Activated naive CD8-positive, alpha-beta T cell (primary cell): ENCODE data around the gene TBXAS1.
"Not testable (repeated sequence)": the region's sequence is repeated elsewhere in the genome, so short reads cannot be mapped to it uniquely, and the experiment has no call there.

Source experiments
- H3K27ac Mint-ChIP-seq: one replicate; pipeline ENCODE4 v1.8.0; 2021; ENCODE audit warnings: mixed read lengths
- H3K27me3 Mint-ChIP-seq: one replicate; pipeline ENCODE4 v1.8.0; 2021; ENCODE audit warnings: mixed read lengths
- H3K36me3 Mint-ChIP-seq: one replicate; pipeline ENCODE4 v1.8.0; 2021; ENCODE audit warnings: mixed read lengths
- H3K4me1 Mint-ChIP-seq: one replicate; pipeline ENCODE4 v1.8.0; 2021; ENCODE audit warnings: low read depth, mixed read lengths
- H3K4me3 Mint-ChIP-seq: one replicate; pipeline ENCODE4 v1.8.0; 2021; ENCODE audit warnings: mild to moderate bottlenecking, mixed read lengths
- H3K9me3 Mint-ChIP-seq: one replicate; pipeline ENCODE4 v1.8.0; 2021; ENCODE audit warnings: low read depth, mixed read lengths

The TBXAS1 gene

DNA sequence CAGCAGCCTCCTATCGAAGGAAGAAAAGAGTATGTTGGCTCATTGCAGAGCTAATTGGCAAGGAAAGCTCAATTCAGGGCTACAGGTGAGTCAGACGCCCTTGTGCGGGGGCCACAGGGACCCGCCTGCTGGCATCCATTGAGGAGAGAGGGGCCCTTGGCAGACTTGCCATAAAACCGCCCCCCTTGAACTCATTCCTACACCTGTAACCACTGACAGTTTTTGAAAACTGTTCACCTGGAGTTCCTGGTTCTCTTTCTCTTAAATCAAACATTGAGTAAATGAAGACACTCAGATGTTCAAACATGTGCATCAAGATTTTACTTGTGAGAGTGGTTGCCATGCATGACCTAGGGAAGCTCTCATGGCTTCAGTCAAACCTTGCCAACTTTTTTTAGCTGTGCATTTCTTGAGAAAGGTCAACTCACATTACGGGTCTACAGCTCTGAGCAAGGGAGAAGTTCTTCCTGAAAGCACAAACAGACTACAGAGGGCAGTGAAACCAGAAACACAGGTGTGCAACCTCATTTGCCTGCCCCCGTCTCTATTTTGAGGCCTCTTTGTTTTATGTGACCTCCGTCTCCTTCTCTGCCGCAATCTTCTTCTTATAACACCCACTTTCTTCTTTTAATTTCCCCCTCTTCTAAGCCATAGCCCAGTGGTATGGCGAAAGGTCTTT, 87.8 kb downstream of the TBXAS1 start:
- peak overlapping the region; percentile 69 for H3K27ac Mint-ChIP-seq
- H3K36me3 Mint-ChIP-seq: no peaks in the 10 kb centered on the region
- H3K9me3 Mint-ChIP-seq: no peaks in the 10 kb centered on the region
- H3K4me3 Mint-ChIP-seq: peak overlapping the region; percentile 5
- H3K27me3 Mint-ChIP-seq: no peaks in the 10 kb centered on the region
- peaks cover 19% of the 10 kb centered on the region for H3K4me1 Mint-ChIP-seq

GRCh38 chr7:139917851-139918250, 88.8 kb downstream of the TBXAS1 start:
- no peaks in the 10 kb centered on the region for H3K27me3 Mint-ChIP-seq
- peaks cover 19% of the 10 kb centered on the region for H3K4me1 Mint-ChIP-seq
- H3K9me3 Mint-ChIP-seq: no peaks in the 10 kb centered on the region
- no peaks in the 10 kb centered on the region for H3K36me3 Mint-ChIP-seq
- no peak overlapping the region for H3K27ac Mint-ChIP-seq
- no peak overlapping the region for H3K4me3 Mint-ChIP-seq

DNA sequence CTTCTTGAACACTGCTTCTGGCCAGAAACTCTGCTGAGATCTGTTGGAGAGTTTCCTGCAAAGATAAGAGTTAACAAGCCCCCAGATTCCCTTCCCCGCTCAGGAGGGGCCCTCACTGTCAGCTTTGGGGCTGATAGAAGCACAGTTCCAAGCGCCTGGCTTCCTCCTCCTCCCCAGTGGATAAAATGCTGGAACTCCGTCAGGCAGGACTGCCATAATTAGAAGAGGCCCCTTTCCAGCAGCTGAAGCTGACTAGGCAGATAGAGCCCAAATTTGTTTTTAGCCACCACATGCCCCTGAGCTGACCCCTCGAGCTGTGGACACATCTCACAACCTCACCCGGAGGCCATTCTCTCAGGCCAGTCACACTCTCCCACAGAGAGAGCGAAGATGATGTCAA, 89.4 kb downstream of the TBXAS1 start:
- Mint-ChIP-seq H3K9me3 (no peaks in the 10 kb centered on the region), H3K4me3 (no peak overlapping the region), H3K36me3 (no peaks in the 10 kb centered on the region), H3K4me1 (peaks cover 19% of the 10 kb centered on the region), H3K27ac (no peak overlapping the region), H3K27me3 (no peaks in the 10 kb centered on the region)

DNA sequence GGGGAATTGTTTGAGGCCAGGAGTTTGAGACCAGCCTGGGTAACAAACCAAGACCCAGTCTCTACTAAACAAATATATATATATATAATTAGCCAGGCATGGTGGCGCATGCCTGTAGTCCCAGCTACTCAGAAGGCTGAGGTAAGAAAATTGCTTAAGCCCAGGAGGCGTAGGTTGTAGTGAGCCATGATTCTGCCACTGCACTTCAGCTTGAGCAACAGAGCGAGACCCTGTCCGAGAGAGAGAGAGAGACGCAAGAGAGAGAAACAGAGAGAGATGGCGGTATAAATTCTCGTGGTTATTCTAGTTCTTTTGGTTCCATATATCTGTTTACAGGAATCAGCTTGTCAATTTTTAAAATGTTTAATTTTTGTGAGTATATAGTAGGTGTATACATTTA, 94.0 kb downstream of the TBXAS1 start:
- Mint-ChIP-seq H3K4me1 (no peaks in the 10 kb centered on the region), H3K9me3 (no peaks in the 10 kb centered on the region), H3K27ac (no peak overlapping the region), H3K36me3 (no peaks in the 10 kb centered on the region), H3K27me3 (no peaks in the 10 kb centered on the region), H3K4me3 (no peak overlapping the region)

- H3K4me1 Mint-ChIP-seq: no peaks in the 10 kb centered on the region
- H3K27me3 Mint-ChIP-seq: no peaks in the 10 kb centered on the region
- H3K36me3 Mint-ChIP-seq: no peaks in the 10 kb centered on the region
- no peak overlapping the region for H3K27ac Mint-ChIP-seq
- H3K9me3 Mint-ChIP-seq: no peaks in the 10 kb centered on the region
- H3K4me3 Mint-ChIP-seq: no peak overlapping the region
Observed at GRCh38 chr7:139924461-139924860, 95.4 kb downstream of the TBXAS1 start.

- H3K4me3 Mint-ChIP-seq, H3K4me1 Mint-ChIP-seq, H3K36me3 Mint-ChIP-seq, H3K27me3 Mint-ChIP-seq, H3K27ac Mint-ChIP-seq, H3K9me3 Mint-ChIP-seq: not testable (repeated sequence)
Observed at GRCh38 chr7:139929221-139929620, 100.2 kb downstream of the TBXAS1 start.

GRCh38 chr7:139930286-139930965, 101.4 kb downstream of the TBXAS1 start:
- no peaks in the 10 kb centered on the region for H3K9me3 Mint-ChIP-seq
- H3K4me3 Mint-ChIP-seq: no peak overlapping the region
- peaks cover 5% of the 10 kb centered on the region for H3K4me1 Mint-ChIP-seq
- peaks cover 3% of the 10 kb centered on the region for H3K36me3 Mint-ChIP-seq
- no peak overlapping the region for H3K27ac Mint-ChIP-seq
- peaks cover 3% of the 10 kb centered on the region for H3K27me3 Mint-ChIP-seq

DNA sequence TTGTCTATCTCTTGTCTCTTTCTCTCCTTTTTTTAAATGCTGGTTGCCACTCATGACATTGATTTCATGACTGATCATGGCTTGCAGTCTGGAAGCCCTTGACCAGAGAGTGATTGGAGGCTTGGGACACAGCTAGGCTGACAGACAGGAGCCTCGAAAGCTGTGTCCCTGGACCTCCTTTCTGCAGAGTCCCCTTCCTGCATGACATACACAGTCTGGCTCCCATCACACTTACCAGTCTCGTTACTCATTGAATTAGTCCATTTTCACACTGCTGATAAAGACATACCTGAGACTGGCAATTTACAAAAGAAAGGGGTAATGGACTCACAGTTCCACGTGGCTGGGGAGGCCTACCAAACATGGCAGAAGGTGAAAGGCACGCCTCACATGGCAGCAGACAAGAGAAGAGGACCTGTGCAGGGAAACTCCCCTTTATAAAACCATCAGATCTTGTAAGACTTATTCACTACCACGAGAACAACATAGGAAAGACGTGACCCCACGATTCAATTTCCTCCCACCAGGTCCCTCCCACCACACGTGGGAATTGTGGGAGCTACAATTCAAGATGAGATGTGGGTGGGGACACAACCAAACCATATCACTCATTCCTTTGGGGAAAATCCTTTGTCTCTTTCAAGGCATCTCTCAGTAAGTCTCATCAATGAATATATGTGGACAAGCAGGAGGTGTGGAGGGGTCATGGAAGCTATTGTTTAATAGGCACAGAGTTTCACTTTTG, 102.3 kb downstream of the TBXAS1 start:
- Mint-ChIP-seq H3K4me1 (peaks cover 5% of the 10 kb centered on the region), H3K36me3 (peaks cover 3% of the 10 kb centered on the region), H3K9me3 (no peaks in the 10 kb centered on the region), H3K27me3 (peaks cover 3% of the 10 kb centered on the region), H3K27ac (no peak overlapping the region), H3K4me3 (no peak overlapping the region)

GRCh38 chr7:139932531-139932930, 103.5 kb downstream of the TBXAS1 start:
- peaks cover 5% of the 10 kb centered on the region for H3K4me1 Mint-ChIP-seq
- no peak overlapping the region for H3K27ac Mint-ChIP-seq
- peaks cover 3% of the 10 kb centered on the region for H3K36me3 Mint-ChIP-seq
- H3K4me3 Mint-ChIP-seq: no peak overlapping the region
- peaks cover 3% of the 10 kb centered on the region for H3K27me3 Mint-ChIP-seq
- H3K9me3 Mint-ChIP-seq: no peaks in the 10 kb centered on the region

DNA sequence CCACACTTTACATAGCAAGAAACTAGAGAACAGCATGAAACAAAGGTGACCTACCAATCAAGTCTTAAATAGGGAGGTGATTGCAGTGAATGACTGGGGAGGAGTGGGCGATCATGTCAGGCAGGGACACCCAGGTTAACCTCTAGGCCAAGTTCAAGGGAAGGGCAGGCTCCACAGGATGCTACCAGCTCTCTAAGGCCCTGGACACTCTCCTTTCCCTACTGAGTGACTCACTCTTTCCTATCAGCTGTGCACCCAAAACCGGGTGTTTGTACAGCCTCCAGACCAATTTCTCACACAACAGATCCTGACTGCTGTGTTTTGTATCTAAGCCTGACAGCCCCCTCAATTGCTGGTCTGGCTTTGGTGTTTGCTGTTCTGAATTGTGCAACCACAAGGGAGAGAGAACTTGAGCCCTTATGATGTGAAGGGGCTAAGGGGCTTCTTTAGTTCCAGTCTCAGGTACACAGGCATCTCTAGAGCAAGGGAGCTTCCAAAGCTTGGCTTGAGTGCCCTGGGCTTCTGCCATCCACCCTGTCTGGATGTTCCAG, 107.8 kb downstream of the TBXAS1 start:
- Mint-ChIP-seq H3K4me3 (no peak overlapping the region), H3K36me3 (no peaks in the 10 kb centered on the region), H3K4me1 (no peaks in the 10 kb centered on the region), H3K9me3 (no peaks in the 10 kb centered on the region), H3K27me3 (no peaks in the 10 kb centered on the region), H3K27ac (no peak overlapping the region)

- Mint-ChIP-seq H3K9me3 (no peaks in the 10 kb centered on the region), H3K4me3 (no peak overlapping the region), H3K36me3 (no peaks in the 10 kb centered on the region), H3K27ac (no peak overlapping the region), H3K27me3 (no peaks in the 10 kb centered on the region), H3K4me1 (no peaks in the 10 kb centered on the region)
Observed at GRCh38 chr7:139937715-139938114, 108.7 kb downstream of the TBXAS1 start.

DNA sequence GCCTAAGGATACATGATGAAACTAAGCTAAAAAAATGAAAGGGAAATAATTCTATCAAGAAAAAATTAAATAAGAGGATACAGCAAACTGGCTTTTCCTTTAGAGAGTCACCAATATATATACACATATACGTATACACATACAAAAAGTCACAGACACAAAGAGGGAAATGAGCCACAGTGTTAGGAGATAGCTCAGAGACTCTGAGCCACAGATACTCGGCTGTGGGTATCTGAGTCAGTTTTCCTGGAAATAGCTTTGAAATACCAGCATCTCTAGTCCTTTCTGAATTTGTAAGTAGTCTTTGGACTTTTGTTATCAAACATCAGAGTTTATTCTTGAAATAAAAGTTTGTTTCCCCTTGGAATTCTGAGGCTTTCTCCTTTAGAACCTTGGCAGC, 111.8 kb downstream of the TBXAS1 start:
- Mint-ChIP-seq H3K4me3 (no peak overlapping the region), H3K36me3 (peaks cover 3% of the 10 kb centered on the region), H3K27me3 (peaks cover 3% of the 10 kb centered on the region), H3K27ac (no peak overlapping the region), H3K4me1 (no peaks in the 10 kb centered on the region), H3K9me3 (peaks cover 8% of the 10 kb centered on the region)

DNA sequence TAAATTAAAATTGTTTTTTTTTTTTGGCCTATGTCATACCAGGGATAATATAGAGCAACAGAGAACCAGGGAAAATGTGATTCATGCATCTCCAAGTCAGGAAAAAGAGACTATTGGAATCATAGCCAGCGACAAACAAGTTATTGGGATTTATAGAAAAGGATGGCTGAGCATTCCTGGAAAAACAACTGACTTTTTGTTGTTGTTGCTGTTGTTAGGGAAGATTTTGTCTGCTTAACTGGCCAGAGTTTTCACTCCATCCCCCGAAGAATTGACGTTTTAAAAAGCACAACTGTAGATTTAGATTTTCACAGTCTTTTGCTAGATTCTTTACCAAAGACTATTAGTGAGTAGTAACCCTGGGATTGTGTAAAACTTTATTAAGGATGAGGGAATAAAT, 112.4 kb downstream of the TBXAS1 start:
- Mint-ChIP-seq H3K36me3 (peaks cover 5% of the 10 kb centered on the region), H3K4me1 (no peaks in the 10 kb centered on the region), H3K27me3 (peaks cover 3% of the 10 kb centered on the region), H3K9me3 (peaks cover 11% of the 10 kb centered on the region), H3K4me3 (no peak overlapping the region), H3K27ac (no peak overlapping the region)

DNA sequence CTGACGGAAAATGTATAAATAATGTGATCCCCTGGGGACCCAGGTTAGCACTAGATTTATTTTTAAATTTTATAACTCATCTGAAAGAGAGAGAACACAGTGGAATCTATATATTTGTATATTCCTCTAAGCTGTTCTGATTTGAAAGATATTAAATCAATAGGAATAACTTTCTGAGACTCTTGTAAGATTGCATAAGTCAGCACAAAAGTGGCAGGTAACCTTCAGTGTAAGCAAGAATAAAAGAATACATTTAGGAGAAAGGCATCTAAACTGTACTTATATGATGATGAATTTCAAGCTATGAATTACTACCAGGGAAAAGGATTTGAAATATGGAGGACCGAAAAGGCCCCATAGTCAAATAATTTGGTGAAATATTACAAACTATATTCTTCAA, 112.8 kb downstream of the TBXAS1 start:
- Mint-ChIP-seq H3K36me3 (peaks cover 8% of the 10 kb centered on the region), H3K27me3 (peaks cover 3% of the 10 kb centered on the region), H3K4me3 (no peak overlapping the region), H3K4me1 (no peaks in the 10 kb centered on the region), H3K27ac (no peak overlapping the region), H3K9me3 (peaks cover 14% of the 10 kb centered on the region)

GRCh38 chr7:139942636-139943035, 113.6 kb downstream of the TBXAS1 start:
- Mint-ChIP-seq H3K36me3 (peaks cover 8% of the 10 kb centered on the region), H3K4me1 (no peaks in the 10 kb centered on the region), H3K4me3 (no peak overlapping the region), H3K27ac (no peak overlapping the region), H3K9me3 (peaks cover 14% of the 10 kb centered on the region), H3K27me3 (peaks cover 3% of the 10 kb centered on the region)
